ENCODE measurements around the gene ATP8A1. TPM values are rescaled to one million over a fixed set of nuclear protein-coding genes. Genes with fewer than 3 reads are reported as not detected.

Gene ATP8A1
- total RNA-seq, 2 donors from 2014 or later = 12.5 to 25.8 TPM

DNA sequence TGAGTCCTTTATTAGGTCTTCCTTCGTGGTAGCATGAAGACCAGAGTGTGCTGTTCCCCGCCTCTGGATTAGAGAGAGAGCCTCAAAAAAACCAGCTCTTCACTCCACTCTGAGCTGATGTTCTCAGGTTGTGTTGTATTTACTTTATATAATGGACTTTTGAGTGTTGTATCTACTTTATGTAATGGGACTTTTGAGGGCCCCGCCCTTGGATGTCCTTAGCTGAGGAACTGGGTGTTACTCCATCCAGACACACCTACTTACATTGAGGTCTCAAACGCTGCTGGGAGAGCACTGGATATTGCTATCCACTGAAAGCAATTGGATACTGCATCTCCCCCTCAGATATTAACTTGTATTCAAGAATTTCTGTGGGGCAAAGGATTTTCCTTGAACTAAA, 28.2 kb downstream of the ATP8A1 start:
- no peaks in the 10 kb centered on the region for H3K36me3 ChIP-seq
- H3K27me3 ChIP-seq = no peaks in the 10 kb centered on the region
- H3K4me3 ChIP-seq = no peak overlapping the region
- H3K4me1 ChIP-seq = peaks cover 0 to 30% of the 10 kb centered on the region in 2 donors
- peak overlapping the region; percentile 62 to 68 for H3K27ac ChIP-seq
- DNase-seq (ENCODE audit: low spot score) = no peak
- TF ChIP-seq, protein P1, sequence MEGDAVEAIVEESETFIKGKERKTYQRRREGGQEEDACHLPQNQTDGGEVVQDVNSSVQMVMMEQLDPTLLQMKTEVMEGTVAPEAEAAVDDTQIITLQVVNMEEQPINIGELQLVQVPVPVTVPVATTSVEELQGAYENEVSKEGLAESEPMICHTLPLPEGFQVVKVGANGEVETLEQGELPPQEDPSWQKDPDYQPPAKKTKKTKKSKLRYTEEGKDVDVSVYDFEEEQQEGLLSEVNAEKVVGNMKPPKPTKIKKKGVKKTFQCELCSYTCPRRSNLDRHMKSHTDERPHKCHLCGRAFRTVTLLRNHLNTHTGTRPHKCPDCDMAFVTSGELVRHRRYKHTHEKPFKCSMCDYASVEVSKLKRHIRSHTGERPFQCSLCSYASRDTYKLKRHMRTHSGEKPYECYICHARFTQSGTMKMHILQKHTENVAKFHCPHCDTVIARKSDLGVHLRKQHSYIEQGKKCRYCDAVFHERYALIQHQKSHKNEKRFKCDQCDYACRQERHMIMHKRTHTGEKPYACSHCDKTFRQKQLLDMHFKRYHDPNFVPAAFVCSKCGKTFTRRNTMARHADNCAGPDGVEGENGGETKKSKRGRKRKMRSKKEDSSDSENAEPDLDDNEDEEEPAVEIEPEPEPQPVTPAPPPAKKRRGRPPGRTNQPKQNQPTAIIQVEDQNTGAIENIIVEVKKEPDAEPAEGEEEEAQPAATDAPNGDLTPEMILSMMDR (IDR thresholded peaks at IDR 0.05) = no peak
- no peaks in the 10 kb centered on the region for H3K9me3 ChIP-seq

DNA sequence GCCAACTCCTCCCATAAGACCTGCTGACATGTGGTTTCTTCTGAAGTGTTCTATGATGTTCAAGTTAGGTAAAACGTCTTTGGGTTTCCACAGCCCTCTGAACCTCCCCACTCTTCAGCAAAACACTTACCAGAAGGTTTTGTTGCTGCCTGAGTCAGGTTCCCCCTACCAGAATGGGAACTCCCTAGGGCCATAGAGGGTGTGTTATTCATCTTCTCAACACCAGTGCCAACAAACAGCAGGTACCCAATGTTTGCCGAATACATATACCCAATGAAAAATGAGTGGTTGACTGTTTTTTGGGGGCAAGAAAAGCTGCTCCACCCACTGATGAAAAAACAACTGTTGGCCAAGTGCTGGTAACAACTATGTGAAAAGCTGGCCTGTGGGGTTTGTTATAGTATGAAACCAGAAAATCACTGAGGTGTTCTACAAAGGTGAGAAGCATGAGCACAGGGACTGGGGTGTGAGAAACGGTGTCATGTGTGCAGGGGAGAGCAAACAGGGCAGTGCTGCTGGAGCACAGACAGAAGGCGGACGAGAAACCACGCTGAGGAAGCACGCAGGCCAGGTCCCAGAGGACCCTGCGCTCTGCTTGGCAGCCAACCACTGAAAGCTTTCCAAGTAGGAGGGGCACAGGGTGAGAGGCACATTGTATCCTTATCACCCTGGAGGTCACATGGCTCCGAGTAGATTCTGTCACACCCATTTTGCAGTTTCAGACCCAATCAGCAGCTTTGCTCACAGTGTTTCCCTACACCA, 28.8 kb downstream of the ATP8A1 start:
- H3K4me1 ChIP-seq = peaks cover 0 to 23% of the 10 kb centered on the region in 2 donors
- no peaks in the 10 kb centered on the region for H3K9me3 ChIP-seq
- H3K4me3 ChIP-seq = no peak overlapping the region
- TF ChIP-seq, protein P1 (IDR thresholded peaks at IDR 0.05) = no peak
- peak; percentile 88 for DNase-seq (ENCODE audit: low spot score)
- peak overlapping the region; percentile 62 to 68 for H3K27ac ChIP-seq
- H3K36me3 ChIP-seq = no peaks in the 10 kb centered on the region
- no peaks in the 10 kb centered on the region for H3K27me3 ChIP-seq

DNA sequence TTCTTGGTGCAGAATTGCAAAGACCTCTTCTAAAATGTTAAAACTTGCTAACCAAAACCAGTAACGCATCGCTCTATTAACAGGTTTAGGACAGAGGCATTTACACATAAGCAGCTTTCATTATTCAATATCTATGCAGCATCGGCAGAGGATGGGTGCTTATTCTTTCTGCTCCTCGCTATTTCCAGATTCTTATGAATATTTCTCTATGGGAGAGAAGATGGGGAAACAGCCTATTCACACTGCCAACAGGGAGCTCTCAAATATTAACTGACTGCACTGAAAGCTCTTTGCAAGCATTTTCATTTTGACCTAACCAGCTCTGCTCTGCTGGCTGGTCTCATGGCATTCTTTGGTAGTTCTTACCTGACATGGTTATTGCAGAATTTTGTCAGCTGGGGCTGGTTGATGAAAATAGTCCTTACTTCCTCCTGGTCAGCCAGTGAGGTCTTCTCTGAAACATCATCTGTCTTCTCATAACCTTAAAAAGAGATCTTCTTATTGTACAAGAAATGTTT, 30.2 kb downstream of the ATP8A1 start:
- Histone ChIP-seq H3K27ac (no peak overlapping the region), H3K4me3 (no peak overlapping the region), H3K36me3 (no peaks in the 10 kb centered on the region), H3K4me1 (peaks cover 0 to 17% of the 10 kb centered on the region in 2 donors), H3K27me3 (no peaks in the 10 kb centered on the region), H3K9me3 (no peaks in the 10 kb centered on the region)
- TF ChIP-seq, protein P1 (IDR thresholded peaks at IDR 0.05) = no peak
- no peak for DNase-seq (ENCODE audit: low spot score)

DNA sequence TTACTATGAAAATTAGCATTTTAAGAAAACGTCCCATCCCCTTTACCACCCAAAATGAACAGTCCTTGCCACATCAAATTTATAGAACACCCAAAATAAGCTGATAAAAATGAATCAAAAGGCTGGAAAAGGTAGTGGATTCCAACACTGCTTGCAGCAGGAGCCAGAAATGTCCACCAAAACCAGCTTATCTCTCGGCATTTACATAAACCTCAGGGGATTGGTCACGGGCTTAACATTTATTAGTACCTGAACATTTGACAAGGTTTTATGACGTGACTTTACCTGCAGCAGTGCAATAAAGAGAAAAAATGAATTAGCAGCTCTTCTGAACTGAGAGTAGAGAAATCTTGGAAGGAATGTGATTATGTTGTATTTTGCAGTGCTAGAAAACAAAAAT, 31.6 kb downstream of the ATP8A1 start:
- no peak overlapping the region for H3K4me3 ChIP-seq
- no peak overlapping the region for H3K27ac ChIP-seq
- DNase-seq (ENCODE audit: low spot score) = no peak
- no peaks in the 10 kb centered on the region for H3K27me3 ChIP-seq
- TF ChIP-seq, protein P1 (IDR thresholded peaks at IDR 0.05) = no peak
- H3K36me3 ChIP-seq = no peaks in the 10 kb centered on the region
- peaks cover 0 to 17% of the 10 kb centered on the region in 2 donors for H3K4me1 ChIP-seq
- H3K9me3 ChIP-seq = no peaks in the 10 kb centered on the region

DNA sequence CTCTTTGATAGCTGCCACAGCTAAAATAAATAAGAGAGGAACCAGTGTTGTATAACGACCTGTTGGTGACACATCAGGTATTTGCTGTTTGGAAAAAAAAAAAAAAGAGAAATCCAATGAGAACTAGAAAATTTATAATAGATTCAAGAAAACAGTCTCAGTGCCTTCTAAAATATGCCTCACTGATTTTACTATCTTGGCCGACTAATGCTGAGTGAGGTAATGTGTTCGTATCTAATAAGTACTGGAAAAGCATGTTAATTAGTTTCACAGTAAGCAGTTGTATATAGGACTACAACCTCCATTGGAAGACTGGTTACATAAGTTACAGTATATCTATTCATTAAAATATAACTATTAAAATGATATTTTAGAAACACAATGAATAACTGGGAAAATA, 32.4 kb downstream of the ATP8A1 start:
- H3K9me3 ChIP-seq = no peaks in the 10 kb centered on the region
- no peaks in the 10 kb centered on the region for H3K27me3 ChIP-seq
- TF ChIP-seq, protein P1 (IDR thresholded peaks at IDR 0.05) = no peak
- DNase-seq (ENCODE audit: low spot score) = no peak
- no peak overlapping the region for H3K4me3 ChIP-seq
- no peaks in the 10 kb centered on the region for H3K36me3 ChIP-seq
- peaks cover 0 to 17% of the 10 kb centered on the region in 2 donors for H3K4me1 ChIP-seq
- H3K27ac ChIP-seq = no peak overlapping the region

Data from right atrium auricular region (tissue), 2 donors.